Measurements from ENCODE around the gene EPM2AIP1.
"Not testable (repeated sequence)": the region's sequence is repeated elsewhere in the genome, so short reads cannot be mapped to it uniquely, and the experiment has no call there.

EPM2AIP1 gene

GRCh38 chr3:36957862-36958686, 34.9 kb downstream of the EPM2AIP1 start:
- Histone ChIP-seq H3K27ac (peak overlapping the region in 4 of 21 experiments; percentile 6 to 37 (median 21)), H3K4me3 (peak overlapping the region in 1 of 7 experiments; percentile 13)

- Histone ChIP-seq H3K4me3 (no peak overlapping the region), H3K27ac (peak overlapping the region in 1 of 21 experiments; percentile 24)
Observed at GRCh38 chr3:36957063-36957462, 35.9 kb downstream of the EPM2AIP1 start.

GRCh38 chr3:36956155-36956554, 36.8 kb downstream of the EPM2AIP1 start:
- H3K4me3 ChIP-seq, result no peak overlapping the region
- H3K27ac ChIP-seq, result no peak overlapping the region

- Histone ChIP-seq H3K4me3 (no peak overlapping the region), H3K27ac (no peak overlapping the region)
Observed at GRCh38 chr3:36954452-36955134, 38.3 kb downstream of the EPM2AIP1 start.

GRCh38 chr3:36947814-36948213, 45.1 kb downstream of the EPM2AIP1 start:
- not testable (repeated sequence) for H3K27ac ChIP-seq, H3K4me3 ChIP-seq

- Histone ChIP-seq H3K4me3 (peak overlapping the region; percentile 45 to 92 (median 63)), H3K27ac (peak overlapping the region in 11 of 21 experiments; percentile 71 to 92 (median 83))
Observed at GRCh38 chr3:36945333-36945980, 47.5 kb downstream of the EPM2AIP1 start.

- Histone ChIP-seq H3K27ac (peak within 1 kb of the TSS; percentile 4 to 92 (median 81)), H3K4me3 (peak within 1 kb of the TSS; percentile 45 to 92 (median 63))
Observed at GRCh38 chr3:36944641-36945270, 48.2 kb downstream of the EPM2AIP1 start, which contains the start of gene TRANK1. Gene TRANK1, minus strand, starts transcription at chr3:36945054. Its CDS starts 245 bp downstream, at chr3:36944809.

GRCh38 chr3:36944012-36944640, 48.8 kb downstream of the EPM2AIP1 start:
- Histone ChIP-seq H3K4me3 (peak overlapping the region; percentile 45 to 92 (median 63)), H3K27ac (peak overlapping the region; percentile 4 to 92 (median 81))

GRCh38 chr3:36943601-36944000, 49.3 kb downstream of the EPM2AIP1 start:
- H3K27ac ChIP-seq, result peak overlapping the region in 15 of 21 experiments; percentile 4 to 92 (median 83)

GRCh38 chr3:36942638-36943248, 50.2 kb downstream of the EPM2AIP1 start:
- no peak overlapping the region for H3K4me3 ChIP-seq
- no peak overlapping the region for H3K27ac ChIP-seq

More at GRCh38 chr3:36943601-36944000, 49.3 kb downstream of the EPM2AIP1 start:
- H3K4me3 ChIP-seq, result peak overlapping the region; percentile 45 to 92 (median 63)

- no peak overlapping the region for H3K27ac ChIP-seq
- no peak overlapping the region for H3K4me3 ChIP-seq
Observed at GRCh38 chr3:36941658-36942057, 51.3 kb downstream of the EPM2AIP1 start.

- H3K4me3 ChIP-seq, result no peak overlapping the region
Observed at GRCh38 chr3:36941162-36941561, 51.8 kb downstream of the EPM2AIP1 start.

GRCh38 chr3:36937492-36937891, 55.4 kb downstream of the EPM2AIP1 start:
- Histone ChIP-seq H3K4me3 (no peak overlapping the region), H3K27ac (no peak overlapping the region)

More at GRCh38 chr3:36941162-36941561, 51.8 kb downstream of the EPM2AIP1 start:
- no peak overlapping the region for H3K27ac ChIP-seq

All from skin epidermis (tissue), 12 donors.